NCI-H2107 treated with DMSO at 0.1 percent for 48 hours (cell line): ENCODE data around the gene AKAP8L.
"Not testable (repeated sequence)": the region's sequence is repeated elsewhere in the genome, so short reads cannot be mapped to it uniquely, and the experiment has no call there.

Source experiments
- DNase-seq: peaks from one replicate; lab custom pipeline; 2025; ENCODE audit not compliant: unreplicated experiment; lab: John Stamatoyannopoulos, UW

The AKAP8L gene

GRCh38 chr19:15360015-15360414 is 58.8 kb downstream of the AKAP8L start:
- not testable (repeated sequence) for DNase-seq

- DNase-seq: no peak
Measured at GRCh38 chr19:15358918-15359317, 59.9 kb downstream of the AKAP8L start.

- DNase-seq: no peak
Measured at GRCh38 chr19:15357906-15358305, 60.9 kb downstream of the AKAP8L start.

GRCh38 chr19:15354566-15355296 is 64.1 kb downstream of the AKAP8L start:
- DNase-seq: no peak

- DNase-seq: no peak
Measured at GRCh38 chr19:15353908-15354307, 64.9 kb downstream of the AKAP8L start.

GRCh38 chr19:15352535-15352934 is 66.3 kb downstream of the AKAP8L start:
- DNase-seq: not testable (repeated sequence)

- DNase-seq: not testable (repeated sequence)
Measured at GRCh38 chr19:15341328-15341727, 77.5 kb downstream of the AKAP8L start.

- no peak for DNase-seq
Measured at GRCh38 chr19:15340086-15340485, 78.7 kb downstream of the AKAP8L start.

GRCh38 chr19:15337202-15337601 is 81.6 kb downstream of the AKAP8L start:
- DNase-seq: no peak

GRCh38 chr19:15335992-15336391 is 82.8 kb downstream of the AKAP8L start:
- DNase-seq: not testable (repeated sequence)

GRCh38 chr19:15332311-15332996 is 86.3 kb downstream of the AKAP8L start, which contains the start of gene BRD4:
Gene BRD4 (minus strand): TSS chr19:15332539. CDS start chr19:15273099, 59,440 bp downstream.
- DNase-seq: no peak

- DNase-seq: no peak
Measured at GRCh38 chr19:15331419-15332310, 87.1 kb downstream of the AKAP8L start.

GRCh38 chr19:15330801-15331418 is 87.9 kb downstream of the AKAP8L start:
- DNase-seq: no peak
